ENCODE results near the gene KLHL22.
"Not testable (repeated sequence)": the region's sequence is repeated elsewhere in the genome, so short reads cannot be mapped to it uniquely, and the experiment has no call there.

KLHL22 gene

GRCh38 chr22:20486229-20486628, 9.4 kb downstream of the KLHL22 start:
- Histone ChIP-seq H3K27ac (no peak overlapping the region), H3K4me3 (no peak overlapping the region)
- DNase-seq (ENCODE audit: low spot score) = no peak
- TF ChIP-seq CTCF (IDR thresholded peaks at IDR 0.05) = no peak

- no peak overlapping the region for H3K4me3 ChIP-seq
- H3K27ac ChIP-seq = no peak overlapping the region
- TF ChIP-seq CTCF (IDR thresholded peaks at IDR 0.05) = no peak
- DNase-seq (ENCODE audit: low spot score) = no peak
Observed at GRCh38 chr22:20484948-20485683, 10.5 kb downstream of the KLHL22 start.

GRCh38 chr22:20483771-20484170, 11.8 kb downstream of the KLHL22 start:
- no peak for TF ChIP-seq CTCF (IDR thresholded peaks at IDR 0.05)
- H3K27ac ChIP-seq = no peak overlapping the region
- no peak for DNase-seq (ENCODE audit: low spot score)
- no peak overlapping the region for H3K4me3 ChIP-seq

- not testable (repeated sequence) for H3K4me3 ChIP-seq; H3K27ac ChIP-seq; DNase-seq (ENCODE audit: low spot score)
Observed at GRCh38 chr22:20483143-20483506, 12.5 kb downstream of the KLHL22 start.

- no peak for TF ChIP-seq CTCF (IDR thresholded peaks at IDR 0.05)
- no peak for DNase-seq (ENCODE audit: low spot score)
- H3K27ac ChIP-seq = no peak overlapping the region
- no peak overlapping the region for H3K4me3 ChIP-seq
Observed at GRCh38 chr22:20479612-20480196, 15.9 kb downstream of the KLHL22 start.

GRCh38 chr22:20478059-20478458, 17.5 kb downstream of the KLHL22 start:
- not testable (repeated sequence) for DNase-seq (ENCODE audit: low spot score)

GRCh38 chr22:20475569-20475968, 20.0 kb downstream of the KLHL22 start:
- H3K4me3 ChIP-seq; DNase-seq (ENCODE audit: low spot score); H3K27ac ChIP-seq: not testable (repeated sequence)

More at GRCh38 chr22:20478059-20478458, 17.5 kb downstream of the KLHL22 start:
- H3K4me3 ChIP-seq, H3K27ac ChIP-seq: not testable (repeated sequence)

GRCh38 chr22:20475115-20475436, 20.5 kb downstream of the KLHL22 start:
- no peak for DNase-seq (ENCODE audit: low spot score)
- no peak for TF ChIP-seq CTCF (IDR thresholded peaks at IDR 0.05)
- H3K27ac ChIP-seq = no peak overlapping the region
- no peak overlapping the region for H3K4me3 ChIP-seq

All from coronary artery (tissue), 2 donors.